ENCODE measurements around the gene OR6V1.

Gene OR6V1

DNA sequence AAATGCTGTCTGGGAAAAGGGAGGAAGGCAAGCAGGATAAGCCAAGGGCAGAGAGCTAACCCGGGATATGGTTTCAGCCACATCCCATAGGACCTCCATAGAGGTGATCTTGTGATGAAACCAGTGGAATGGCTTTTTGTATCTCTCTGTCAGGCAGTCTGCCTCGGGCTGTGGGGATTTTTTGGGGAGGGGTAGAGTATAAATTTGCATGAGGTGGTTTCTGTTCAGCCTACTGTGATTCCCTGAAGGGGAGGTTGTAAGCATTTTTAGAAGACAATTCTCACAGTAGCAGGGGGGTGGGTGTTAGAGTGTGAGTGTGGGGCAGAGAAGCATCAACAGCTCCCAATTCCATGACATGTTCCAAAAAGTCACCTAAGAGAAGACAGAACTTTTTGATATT lies 37.1 kb upstream of the OR6V1 start:
- Histone ChIP-seq H3K4me1 (ENCODE audit: insufficient read depth, low read length, severe bottlenecking) (no peaks in the 10 kb centered on the region), H3K9me2 (ENCODE audit: low read depth, low read length) (no peaks in the 10 kb centered on the region), H3K9me3 (ENCODE audit: low read length) (no peaks in the 10 kb centered on the region), H3K36me3 (ENCODE audit: insufficient read depth, low read length) (no peaks in the 10 kb centered on the region), H2AFZ (ENCODE audit: low read length) (no peak overlapping the region), H3K4me2 (ENCODE audit: low read length) (no peak overlapping the region), H3K27me3 (ENCODE audit: insufficient read depth, low read length) (no peaks in the 10 kb centered on the region), H3K27ac (ENCODE audit: low read depth, low read length, poor library complexity, severe bottlenecking) (no peak overlapping the region), H3K79me2 (ENCODE audit: insufficient read depth, low read length) (no peaks in the 10 kb centered on the region), H3K4me3 (ENCODE audit: low read depth, low read length, poor library complexity, severe bottlenecking) (no peak overlapping the region), H3F3A (ENCODE audit: insufficient read depth, low read length) (no peaks in the 10 kb centered on the region), H3K9ac (ENCODE audit: low read length) (no peak overlapping the region), H4K20me1 (ENCODE audit: insufficient read depth, low read length) (no peaks in the 10 kb centered on the region)
- TF ChIP-seq EZH2 (IDR thresholded peaks at IDR 0.05; ENCODE audit: borderline replicate concordance, low read length) = no peak
- TF ChIP-seq, protein P1, sequence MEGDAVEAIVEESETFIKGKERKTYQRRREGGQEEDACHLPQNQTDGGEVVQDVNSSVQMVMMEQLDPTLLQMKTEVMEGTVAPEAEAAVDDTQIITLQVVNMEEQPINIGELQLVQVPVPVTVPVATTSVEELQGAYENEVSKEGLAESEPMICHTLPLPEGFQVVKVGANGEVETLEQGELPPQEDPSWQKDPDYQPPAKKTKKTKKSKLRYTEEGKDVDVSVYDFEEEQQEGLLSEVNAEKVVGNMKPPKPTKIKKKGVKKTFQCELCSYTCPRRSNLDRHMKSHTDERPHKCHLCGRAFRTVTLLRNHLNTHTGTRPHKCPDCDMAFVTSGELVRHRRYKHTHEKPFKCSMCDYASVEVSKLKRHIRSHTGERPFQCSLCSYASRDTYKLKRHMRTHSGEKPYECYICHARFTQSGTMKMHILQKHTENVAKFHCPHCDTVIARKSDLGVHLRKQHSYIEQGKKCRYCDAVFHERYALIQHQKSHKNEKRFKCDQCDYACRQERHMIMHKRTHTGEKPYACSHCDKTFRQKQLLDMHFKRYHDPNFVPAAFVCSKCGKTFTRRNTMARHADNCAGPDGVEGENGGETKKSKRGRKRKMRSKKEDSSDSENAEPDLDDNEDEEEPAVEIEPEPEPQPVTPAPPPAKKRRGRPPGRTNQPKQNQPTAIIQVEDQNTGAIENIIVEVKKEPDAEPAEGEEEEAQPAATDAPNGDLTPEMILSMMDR (IDR thresholded peaks at IDR 0.05; ENCODE audit: low read length) = no peak

DNA sequence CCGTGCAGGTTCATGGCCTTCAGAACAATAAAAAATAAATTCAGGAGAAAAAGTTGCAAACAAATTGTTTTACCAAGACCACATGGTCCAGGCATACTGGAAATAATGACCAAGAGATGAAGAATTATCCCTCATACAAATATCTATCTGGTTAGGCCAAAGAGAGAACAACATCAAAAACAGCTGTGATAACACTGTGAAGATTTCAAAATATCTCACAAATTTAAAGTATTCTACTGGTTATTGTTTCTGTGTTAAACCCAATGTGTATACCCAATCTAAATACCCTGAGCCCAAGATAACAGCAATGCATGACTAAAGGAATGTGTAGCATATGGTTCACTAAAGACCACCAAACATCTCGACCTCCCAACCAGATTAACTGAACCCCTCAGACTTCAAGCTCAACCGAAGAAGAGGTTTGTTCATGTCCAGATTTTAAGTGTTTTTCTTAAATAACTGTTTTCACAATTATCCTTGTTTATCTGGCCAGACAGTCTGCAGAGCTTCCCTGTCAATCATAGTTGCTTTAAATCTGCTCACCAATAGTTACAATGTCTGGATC lies 36.1 kb upstream of the OR6V1 start:
- Histone ChIP-seq H3K27me3 (ENCODE audit: insufficient read depth, low read length) (no peaks in the 10 kb centered on the region), H3K4me1 (ENCODE audit: insufficient read depth, low read length, severe bottlenecking) (no peaks in the 10 kb centered on the region), H2AFZ (ENCODE audit: low read length) (no peak overlapping the region), H4K20me1 (ENCODE audit: insufficient read depth, low read length) (no peaks in the 10 kb centered on the region), H3K36me3 (ENCODE audit: insufficient read depth, low read length) (no peaks in the 10 kb centered on the region), H3K9me2 (ENCODE audit: low read depth, low read length) (no peaks in the 10 kb centered on the region), H3K9me3 (ENCODE audit: low read length) (no peaks in the 10 kb centered on the region), H3K4me2 (ENCODE audit: low read length) (no peak overlapping the region), H3K4me3 (ENCODE audit: low read depth, low read length, poor library complexity, severe bottlenecking) (no peak overlapping the region), H3F3A (ENCODE audit: insufficient read depth, low read length) (no peaks in the 10 kb centered on the region), H3K79me2 (ENCODE audit: insufficient read depth, low read length) (no peaks in the 10 kb centered on the region), H3K27ac (ENCODE audit: low read depth, low read length, poor library complexity, severe bottlenecking) (no peak overlapping the region), H3K9ac (ENCODE audit: low read length) (no peak overlapping the region)
- no peak for TF ChIP-seq EZH2 (IDR thresholded peaks at IDR 0.05; ENCODE audit: borderline replicate concordance, low read length)
- TF ChIP-seq, protein P1 (IDR thresholded peaks at IDR 0.05; ENCODE audit: low read length) = no peak

DNA sequence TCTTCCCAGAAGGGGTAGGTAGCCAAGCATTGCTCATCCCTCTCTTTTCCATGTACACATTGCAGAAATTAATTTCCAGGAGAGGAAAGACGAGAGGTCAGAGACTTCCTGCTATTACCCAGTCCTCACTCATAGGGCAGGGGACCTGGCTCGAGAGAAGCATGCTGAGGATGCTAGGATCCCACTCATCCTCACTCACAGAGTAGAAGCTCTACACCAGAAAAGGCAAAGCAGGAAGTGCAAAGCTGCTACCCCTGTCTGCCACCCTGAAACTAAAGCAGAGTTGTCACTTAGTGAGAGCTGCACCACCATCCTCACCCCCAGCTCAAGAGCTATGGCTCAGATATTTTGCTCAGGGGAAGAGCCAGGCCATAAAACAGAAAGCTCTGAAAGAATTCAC lies 35.1 kb upstream of the OR6V1 start:
- Histone ChIP-seq H4K20me1 (ENCODE audit: insufficient read depth, low read length) (no peaks in the 10 kb centered on the region), H3K4me3 (ENCODE audit: low read depth, low read length, poor library complexity, severe bottlenecking) (no peak overlapping the region), H3K9ac (ENCODE audit: low read length) (no peak overlapping the region), H3F3A (ENCODE audit: insufficient read depth, low read length) (no peaks in the 10 kb centered on the region), H3K27me3 (ENCODE audit: insufficient read depth, low read length) (no peaks in the 10 kb centered on the region), H3K9me2 (ENCODE audit: low read depth, low read length) (no peaks in the 10 kb centered on the region), H3K36me3 (ENCODE audit: insufficient read depth, low read length) (no peaks in the 10 kb centered on the region), H3K27ac (ENCODE audit: low read depth, low read length, poor library complexity, severe bottlenecking) (no peak overlapping the region), H2AFZ (ENCODE audit: low read length) (no peak overlapping the region), H3K79me2 (ENCODE audit: insufficient read depth, low read length) (no peaks in the 10 kb centered on the region), H3K4me1 (ENCODE audit: insufficient read depth, low read length, severe bottlenecking) (no peaks in the 10 kb centered on the region), H3K4me2 (ENCODE audit: low read length) (no peak overlapping the region), H3K9me3 (ENCODE audit: low read length) (no peaks in the 10 kb centered on the region)
- no peak for TF ChIP-seq EZH2 (IDR thresholded peaks at IDR 0.05; ENCODE audit: borderline replicate concordance, low read length)
- TF ChIP-seq, protein P1 (IDR thresholded peaks at IDR 0.05; ENCODE audit: low read length) = no peak
